ENCODE measurements around the gene TOMM40. TPM values are rescaled to one million over a fixed set of nuclear protein-coding genes. Genes with fewer than 3 reads are reported as not detected.

TOMM40 gene
- polyA plus RNA-seq, 4 donors, result 24.6 to 82.7 (median 29.0) TPM

GRCh38 chr19:44951179-44952159 is 60.4 kb downstream of the TOMM40 start:
- Histone ChIP-seq H3K4me1 (ENCODE audit: control insufficient read depth in 3 of 3, insufficient read depth in 2 of 3, low read depth in 1 of 3, low read length in 2 of 3) (peaks cover 2 to 25% (median 4%) of the 10 kb centered on the region in 3 donors), H3K27ac (ENCODE audit: low read depth in 1 of 3, low read length in 2 of 3) (no peak overlapping the region), H3K4me3 (ENCODE audit: low read depth in 1 of 3, low read length in 3 of 3) (no peak overlapping the region), H3K36me3 (ENCODE audit: control insufficient read depth in 3 of 3, insufficient read depth in 2 of 3, low read depth in 1 of 3, low read length in 3 of 3) (peaks cover 0 to 37% (median 2%) of the 10 kb centered on the region in 3 donors), H3K9me3 (ENCODE audit: control insufficient read depth in 2 of 2, insufficient read depth in 1 of 2, low read depth in 1 of 2, low read length in 1 of 2) (no peaks in the 10 kb centered on the region), H3K27me3 (ENCODE audit: control insufficient read depth in 3 of 3, insufficient read depth in 3 of 3, low read length in 3 of 3) (no peaks in the 10 kb centered on the region)
- FAIRE-seq (no peak), DNase-seq (peak; percentile 78 to 81)
- WGBS, 3 donors, result 48 to 53% (median 50%) methylated on average over 13 of the region's 13 CpGs

Other genes with a start within 250 kb of the TOMM40 start
- gene PVR, start 247.3 kb upstream of the TOMM40 start, polyA plus RNA-seq, result 10 to 100 TPM; 19.9 to 96.6 (median 24.1) TPM
- gene CEACAM19, start 219.8 kb upstream of the TOMM40 start, polyA plus RNA-seq, result 10 to 100 TPM in 3 of 4 donors, 1 to 10 TPM in 1; 4.3 to 53.0 (median 21.6) TPM
- gene CEACAM16, start 192.1 kb upstream of the TOMM40 start, polyA plus RNA-seq, result under 1 TPM in 1 of 4 donors, not detected in 3; 0.07 TPM
- gene BCL3, start 142.5 kb upstream of the TOMM40 start, polyA plus RNA-seq, result 100 to 1,000 TPM in 2 of 4 donors, 10 to 100 TPM in 2; 48.6 to 136 (median 77.3) TPM
- 100 to 1,000 TPM in 2 of 4 donors, 10 to 100 TPM in 2; 54.0 to 162 (median 92.3) TPM for gene CBLC, start 113.4 kb upstream of the TOMM40 start, polyA plus RNA-seq
- 100 to 1,000 TPM in 1 of 4 donors, 10 to 100 TPM in 1, 1 to 10 TPM in 2; 2.9 to 136 (median 18.5) TPM for gene BCAM, start 82.2 kb upstream of the TOMM40 start, polyA plus RNA-seq
- gene NECTIN2, start 45.0 kb upstream of the TOMM40 start, polyA plus RNA-seq, result 100 to 1,000 TPM in 2 of 4 donors, 10 to 100 TPM in 2; 72.5 to 153 (median 100) TPM
- gene APOE, start 14.5 kb downstream of the TOMM40 start, polyA plus RNA-seq, result 100 to 1,000 TPM in 3 of 4 donors, 10 to 100 TPM in 1; 14.1 to 201 (median 122) TPM
- 10 to 100 TPM in 2 of 4 donors, 1 to 10 TPM in 2; 3.1 to 65.1 (median 13.4) TPM for gene APOC1, start 23.4 kb downstream of the TOMM40 start, polyA plus RNA-seq
- gene APOC4, start 51.0 kb downstream of the TOMM40 start, polyA plus RNA-seq, result not detected
- gene APOC2, start 54.8 kb downstream of the TOMM40 start, polyA plus RNA-seq, result 100 to 1,000 TPM in 1 of 4 donors, 10 to 100 TPM in 3; 23.4 to 214 (median 70.1) TPM
- gene CLPTM1, start 64.1 kb downstream of the TOMM40 start, polyA plus RNA-seq, result 100 to 1,000 TPM in 1 of 4 donors, 10 to 100 TPM in 3; 63.0 to 101 (median 80.9) TPM
- gene RELB, start 110.2 kb downstream of the TOMM40 start, polyA plus RNA-seq, result 10 to 100 TPM; 10.5 to 41.3 (median 17.6) TPM
- gene CLASRP, start 147.8 kb downstream of the TOMM40 start, polyA plus RNA-seq, result 100 to 1,000 TPM in 1 of 4 donors, 10 to 100 TPM in 3; 55.3 to 117 (median 80.4) TPM
- 10 to 100 TPM in 1 of 4 donors, 1 to 10 TPM in 3; 4.7 to 10.3 (median 7.6) TPM for gene ZNF296, start 185.2 kb downstream of the TOMM40 start, polyA plus RNA-seq
- gene GEMIN7, start 188.0 kb downstream of the TOMM40 start, polyA plus RNA-seq, result 10 to 100 TPM; 25.3 to 49.7 (median 35.4) TPM
- 10 to 100 TPM; 19.5 to 47.0 (median 31.6) TPM for gene PPP1R37, start 201.9 kb downstream of the TOMM40 start, polyA plus RNA-seq